Mammary epithelial cell (primary cell): Measurements from ENCODE around the gene ACKR3.

ENCODE experiments used
- EZH2 ChIP-seq: IDR thresholded peaks from 2 replicates; pipeline ENCODE4 v1.6.1; 2012; ENCODE audit warnings: low read length, inconsistent platforms, borderline replicate concordance
- TF ChIP-seq, protein P1 (sequence below), 2 donors: IDR thresholded peaks in 1 of 2; conservative IDR thresholded peaks in 1 of 2; 2 replicates each; pipeline ENCODE4 v1.5.1; 2011 to 2012; ENCODE audit warnings: inconsistent platforms in 2 of 2, low read length in 2 of 2, mild to moderate bottlenecking in 2 of 2, control low read depth in 1 of 2, low read depth in 1 of 2; ENCODE audit not compliant: insufficient read depth in 1 of 2; ENCODE audit errors: extremely low read depth in 1 of 2

DNA sequence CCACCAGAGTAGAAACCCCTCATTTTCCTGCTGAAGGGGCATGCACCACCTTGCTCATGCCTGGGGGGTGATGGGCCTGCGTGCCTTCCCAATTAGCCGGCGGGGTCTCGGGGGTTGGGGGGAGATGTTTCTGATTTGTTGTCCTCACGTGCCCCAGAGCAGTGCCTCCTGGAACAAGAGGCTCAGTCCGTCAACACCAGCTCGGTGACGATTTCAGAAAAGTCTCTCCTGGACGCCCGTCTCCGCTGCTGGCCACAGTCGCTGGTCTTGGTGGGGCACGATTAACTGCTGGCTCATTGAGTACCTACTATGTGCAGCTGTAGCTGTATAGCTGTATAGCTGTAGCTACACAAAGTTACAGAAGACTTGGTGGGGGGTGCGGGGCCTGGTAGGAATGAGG, 4.4 kb downstream of the ACKR3 start:
- TF ChIP-seq, protein P1, sequence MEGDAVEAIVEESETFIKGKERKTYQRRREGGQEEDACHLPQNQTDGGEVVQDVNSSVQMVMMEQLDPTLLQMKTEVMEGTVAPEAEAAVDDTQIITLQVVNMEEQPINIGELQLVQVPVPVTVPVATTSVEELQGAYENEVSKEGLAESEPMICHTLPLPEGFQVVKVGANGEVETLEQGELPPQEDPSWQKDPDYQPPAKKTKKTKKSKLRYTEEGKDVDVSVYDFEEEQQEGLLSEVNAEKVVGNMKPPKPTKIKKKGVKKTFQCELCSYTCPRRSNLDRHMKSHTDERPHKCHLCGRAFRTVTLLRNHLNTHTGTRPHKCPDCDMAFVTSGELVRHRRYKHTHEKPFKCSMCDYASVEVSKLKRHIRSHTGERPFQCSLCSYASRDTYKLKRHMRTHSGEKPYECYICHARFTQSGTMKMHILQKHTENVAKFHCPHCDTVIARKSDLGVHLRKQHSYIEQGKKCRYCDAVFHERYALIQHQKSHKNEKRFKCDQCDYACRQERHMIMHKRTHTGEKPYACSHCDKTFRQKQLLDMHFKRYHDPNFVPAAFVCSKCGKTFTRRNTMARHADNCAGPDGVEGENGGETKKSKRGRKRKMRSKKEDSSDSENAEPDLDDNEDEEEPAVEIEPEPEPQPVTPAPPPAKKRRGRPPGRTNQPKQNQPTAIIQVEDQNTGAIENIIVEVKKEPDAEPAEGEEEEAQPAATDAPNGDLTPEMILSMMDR (conservative IDR thresholded peaks at IDR 0.05 in 1 of 2, IDR thresholded peaks at IDR 0.05 in 1 of 2; ENCODE audit: extremely low read depth in 1 of 2, insufficient read depth in 1 of 2, low read depth in 1 of 2, low read length in 2 of 2) = no peak
- TF ChIP-seq EZH2 = no peak
